ENCODE measurements around the gene WDFY4. TPM values are rescaled to one million over a fixed set of nuclear protein-coding genes. Genes with fewer than 3 reads are reported as not detected.
A peak's percentile ranks its signal among the peaks of the same experiment; 100 is the strongest.

Gene WDFY4
- total RNA-seq, 2 donors from 2014 or later: not detected

DNA sequence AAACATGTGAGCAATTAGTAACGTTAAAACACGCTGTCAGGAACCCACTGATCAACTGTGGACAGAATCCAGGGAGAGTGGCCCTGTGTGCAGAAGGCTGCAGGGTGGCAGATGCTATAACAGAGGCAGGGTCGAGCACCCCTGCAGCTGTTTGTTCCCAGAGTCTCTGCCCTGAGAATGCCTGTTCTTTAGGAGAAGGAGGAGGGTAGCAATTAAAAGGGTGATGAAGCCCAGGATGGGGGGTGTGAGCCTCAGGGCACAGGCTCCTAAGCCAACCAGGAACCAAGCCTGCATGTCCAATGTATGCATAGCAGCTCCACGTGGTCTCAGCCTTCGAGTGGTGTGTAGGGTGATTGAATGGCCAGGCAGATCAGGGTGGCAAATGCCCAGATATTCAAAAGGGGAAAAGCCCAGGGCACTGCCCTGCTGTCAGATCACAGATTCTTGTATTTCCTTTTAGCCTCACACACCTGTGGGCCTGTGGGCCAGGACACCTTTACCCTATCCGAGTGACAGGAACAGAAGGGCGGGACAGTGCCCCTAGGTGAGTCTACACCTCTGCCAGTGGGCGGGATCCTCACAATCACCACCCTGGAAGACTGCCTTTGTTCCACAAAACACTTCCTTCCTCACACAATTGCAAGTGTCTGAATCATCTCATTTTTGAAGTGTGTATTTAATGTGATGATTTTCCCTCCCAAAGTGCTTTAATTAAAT is 7.3 kb downstream of the WDFY4 start:
- Histone ChIP-seq H3K9me3 (ENCODE audit: control insufficient read depth, low read length) (no peaks in the 10 kb centered on the region), H3K27me3 (ENCODE audit: control insufficient read depth, insufficient read depth, low read length, poor library complexity, severe bottlenecking) (no peaks in the 10 kb centered on the region), H3K4me1 (ENCODE audit: control insufficient read depth, insufficient read depth, low read length) (no peaks in the 10 kb centered on the region), H3K9ac (ENCODE audit: extremely low read depth, low read length, poor library complexity, severe bottlenecking) (no peak overlapping the region), H3K27ac (ENCODE audit: low read depth, low read length) (no peak overlapping the region), H3K36me3 (ENCODE audit: control insufficient read depth, insufficient read depth, low read length) (no peaks in the 10 kb centered on the region), H3K4me3 (ENCODE audit: low read length) (no peak overlapping the region)
- no peaks in the 10 kb centered on the region for H3K9me3 Mint-ChIP-seq
- TF ChIP-seq, protein P1, sequence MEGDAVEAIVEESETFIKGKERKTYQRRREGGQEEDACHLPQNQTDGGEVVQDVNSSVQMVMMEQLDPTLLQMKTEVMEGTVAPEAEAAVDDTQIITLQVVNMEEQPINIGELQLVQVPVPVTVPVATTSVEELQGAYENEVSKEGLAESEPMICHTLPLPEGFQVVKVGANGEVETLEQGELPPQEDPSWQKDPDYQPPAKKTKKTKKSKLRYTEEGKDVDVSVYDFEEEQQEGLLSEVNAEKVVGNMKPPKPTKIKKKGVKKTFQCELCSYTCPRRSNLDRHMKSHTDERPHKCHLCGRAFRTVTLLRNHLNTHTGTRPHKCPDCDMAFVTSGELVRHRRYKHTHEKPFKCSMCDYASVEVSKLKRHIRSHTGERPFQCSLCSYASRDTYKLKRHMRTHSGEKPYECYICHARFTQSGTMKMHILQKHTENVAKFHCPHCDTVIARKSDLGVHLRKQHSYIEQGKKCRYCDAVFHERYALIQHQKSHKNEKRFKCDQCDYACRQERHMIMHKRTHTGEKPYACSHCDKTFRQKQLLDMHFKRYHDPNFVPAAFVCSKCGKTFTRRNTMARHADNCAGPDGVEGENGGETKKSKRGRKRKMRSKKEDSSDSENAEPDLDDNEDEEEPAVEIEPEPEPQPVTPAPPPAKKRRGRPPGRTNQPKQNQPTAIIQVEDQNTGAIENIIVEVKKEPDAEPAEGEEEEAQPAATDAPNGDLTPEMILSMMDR (conservative IDR thresholded peaks at IDR 0.05): no peak
- DNase-seq: peak; percentile 43
- H3K27ac Mint-ChIP-seq: no peak overlapping the region
- H3K27me3 Mint-ChIP-seq (ENCODE audit: insufficient read depth): peaks cover 3% of the 10 kb centered on the region
- H3K4me1 Mint-ChIP-seq: no peaks in the 10 kb centered on the region
- no peaks in the 10 kb centered on the region for H3K36me3 Mint-ChIP-seq (ENCODE audit: low read depth)
- no peak overlapping the region for H3K4me3 Mint-ChIP-seq
- 69 to 78% methylated on average over 6 to 8 of the region's 8 CpGs for WGBS, 2 experiments (ENCODE audit: insufficient coverage in 1 of 2, insufficient read length in 1 of 2)

DNA sequence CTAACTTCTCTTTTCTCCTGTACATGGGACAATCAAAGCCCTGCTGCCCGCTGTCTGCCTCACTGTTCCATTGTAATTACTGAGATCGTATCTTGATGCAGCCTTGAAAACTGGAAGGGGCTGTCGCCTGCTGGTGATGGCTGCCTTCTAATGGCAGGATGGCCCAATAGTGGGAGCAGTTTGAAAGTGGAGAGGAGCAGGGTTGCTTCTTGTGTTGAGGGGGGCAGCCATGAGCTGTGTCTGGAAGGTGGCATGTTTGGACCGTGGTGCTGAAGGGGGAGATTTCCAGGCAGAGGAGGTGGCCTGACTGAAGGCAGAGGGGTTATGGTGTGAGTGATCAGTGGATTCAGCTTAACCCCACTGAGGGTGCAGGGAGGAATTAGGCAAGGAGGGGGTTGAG is 8.1 kb downstream of the WDFY4 start:
- H3K9me3 Mint-ChIP-seq: no peaks in the 10 kb centered on the region
- no peaks in the 10 kb centered on the region for H3K36me3 Mint-ChIP-seq (ENCODE audit: low read depth)
- Histone ChIP-seq H3K4me1 (ENCODE audit: control insufficient read depth, insufficient read depth, low read length) (no peaks in the 10 kb centered on the region), H3K27me3 (ENCODE audit: control insufficient read depth, insufficient read depth, low read length, poor library complexity, severe bottlenecking) (no peaks in the 10 kb centered on the region), H3K27ac (ENCODE audit: low read depth, low read length) (no peak overlapping the region), H3K36me3 (ENCODE audit: control insufficient read depth, insufficient read depth, low read length) (no peaks in the 10 kb centered on the region), H3K4me3 (ENCODE audit: low read length) (no peak overlapping the region), H3K9ac (ENCODE audit: extremely low read depth, low read length, poor library complexity, severe bottlenecking) (no peak overlapping the region), H3K9me3 (ENCODE audit: control insufficient read depth, low read length) (no peaks in the 10 kb centered on the region)
- H3K4me3 Mint-ChIP-seq: no peak overlapping the region
- H3K27me3 Mint-ChIP-seq (ENCODE audit: insufficient read depth): peaks cover 3% of the 10 kb centered on the region
- TF ChIP-seq, protein P1 (conservative IDR thresholded peaks at IDR 0.05): no peak
- no peaks in the 10 kb centered on the region for H3K4me1 Mint-ChIP-seq
- no peak for DNase-seq
- no peak overlapping the region for H3K27ac Mint-ChIP-seq
- 95% methylated on average over 4 of the region's 4 CpGs for WGBS, 2 experiments (ENCODE audit: insufficient coverage in 1 of 2, insufficient read length in 1 of 2)

DNA sequence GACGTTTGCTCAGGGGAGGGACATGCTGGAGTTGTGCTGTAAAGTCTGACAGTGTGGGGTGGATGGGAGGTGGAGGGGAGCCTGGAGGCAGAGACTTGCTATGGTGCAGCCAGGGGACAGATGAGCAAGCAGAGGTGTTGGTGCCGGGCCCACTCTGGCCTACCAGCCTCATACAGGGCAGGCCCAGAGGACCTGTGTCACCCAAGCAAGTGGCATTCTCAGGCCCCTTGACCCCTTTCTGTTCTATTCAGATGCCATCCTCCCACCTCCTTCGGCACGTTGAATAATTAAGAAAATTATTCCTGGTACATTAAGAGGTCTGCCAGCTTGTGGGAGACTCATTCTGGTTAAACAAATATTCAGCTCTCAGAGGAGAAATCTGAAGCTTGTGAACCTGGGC is 8.5 kb downstream of the WDFY4 start:
- no peaks in the 10 kb centered on the region for H3K36me3 Mint-ChIP-seq (ENCODE audit: low read depth)
- H3K4me1 Mint-ChIP-seq: no peaks in the 10 kb centered on the region
- no peaks in the 10 kb centered on the region for H3K9me3 Mint-ChIP-seq
- H3K27me3 ChIP-seq (ENCODE audit: control insufficient read depth, insufficient read depth, low read length, poor library complexity, severe bottlenecking): no peaks in the 10 kb centered on the region
- no peak for DNase-seq
- H3K4me3 Mint-ChIP-seq: no peak overlapping the region
- no peak overlapping the region for H3K4me3 ChIP-seq (ENCODE audit: low read length)
- no peaks in the 10 kb centered on the region for H3K36me3 ChIP-seq (ENCODE audit: control insufficient read depth, insufficient read depth, low read length)
- no peaks in the 10 kb centered on the region for H3K4me1 ChIP-seq (ENCODE audit: control insufficient read depth, insufficient read depth, low read length)
- H3K9me3 ChIP-seq (ENCODE audit: control insufficient read depth, low read length): no peaks in the 10 kb centered on the region
- peaks cover 3% of the 10 kb centered on the region for H3K27me3 Mint-ChIP-seq (ENCODE audit: insufficient read depth)
- 83 to 84% methylated on average over 1 to 4 of the region's 4 CpGs for WGBS, 2 experiments (ENCODE audit: insufficient coverage in 1 of 2, insufficient read length in 1 of 2)
- TF ChIP-seq, protein P1 (conservative IDR thresholded peaks at IDR 0.05): no peak
- H3K9ac ChIP-seq (ENCODE audit: extremely low read depth, low read length, poor library complexity, severe bottlenecking): no peak overlapping the region
- H3K27ac Mint-ChIP-seq: no peak overlapping the region
- H3K27ac ChIP-seq (ENCODE audit: low read depth, low read length): no peak overlapping the region

Data from endodermal cell (in vitro differentiated cells).